B cell (primary cell): ENCODE measurements around the gene SUSD2.

Experiments
- EZH2 ChIP-seq: IDR thresholded peaks from 2 replicates; pipeline ENCODE4 v1.6.1; 2012; ENCODE audit warnings: borderline replicate concordance, low read depth, mild to moderate bottlenecking, moderate library complexity, low read length; ENCODE audit not compliant: insufficient read depth, poor library complexity, severe bottlenecking
- TF ChIP-seq, protein P1 (sequence below): fragments of 200-600 bp; IDR thresholded peaks from one replicate; pipeline ENCODE4 v1.8.0; 2022; ENCODE audit warnings: antibody characterized with exemption, mild to moderate bottlenecking

DNA sequence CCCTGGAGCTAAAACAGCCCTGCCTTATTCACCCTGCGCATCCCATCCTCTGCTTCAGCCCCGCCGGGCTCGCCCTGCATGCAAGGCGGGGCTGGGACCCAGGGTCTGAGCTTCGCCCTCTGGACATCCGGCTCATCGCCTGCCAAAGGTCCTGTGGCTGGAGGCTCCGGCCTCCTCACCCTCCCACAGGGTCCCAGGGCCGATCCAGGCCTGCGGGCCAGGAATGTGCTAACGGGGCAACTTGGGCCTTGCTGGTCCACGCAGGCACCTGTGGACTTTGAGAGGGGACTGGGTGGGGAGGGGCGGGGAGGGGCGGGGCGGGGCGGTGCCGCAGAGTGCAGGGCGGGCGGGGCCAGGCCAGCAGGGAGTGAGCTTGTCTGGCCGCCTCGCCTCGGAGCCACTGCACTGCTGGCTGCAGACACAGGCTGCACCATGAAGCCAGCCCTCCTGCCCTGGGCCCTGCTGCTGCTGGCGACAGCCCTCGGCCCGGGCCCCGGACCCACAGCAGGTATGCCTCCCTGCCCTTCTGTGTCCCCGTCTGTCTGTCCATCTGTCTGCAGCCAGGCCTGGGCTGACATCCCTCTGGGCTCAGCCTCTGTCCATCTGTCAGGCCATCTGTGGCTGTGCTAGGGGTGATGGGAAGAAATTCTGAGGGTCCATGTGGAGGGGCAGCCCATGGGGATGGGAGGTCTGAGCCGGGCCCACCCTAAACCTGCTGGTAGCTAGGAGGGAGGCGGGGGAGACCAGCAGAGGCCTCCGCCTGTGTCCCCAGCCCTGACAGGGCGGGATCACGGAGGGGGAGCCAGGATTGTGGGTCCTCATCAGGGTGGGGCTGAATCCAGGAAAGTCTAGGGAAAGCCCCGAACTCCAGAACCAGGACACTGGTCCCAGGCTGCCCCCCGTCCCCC, at the start of gene SUSD2:
- TF ChIP-seq, protein P1, sequence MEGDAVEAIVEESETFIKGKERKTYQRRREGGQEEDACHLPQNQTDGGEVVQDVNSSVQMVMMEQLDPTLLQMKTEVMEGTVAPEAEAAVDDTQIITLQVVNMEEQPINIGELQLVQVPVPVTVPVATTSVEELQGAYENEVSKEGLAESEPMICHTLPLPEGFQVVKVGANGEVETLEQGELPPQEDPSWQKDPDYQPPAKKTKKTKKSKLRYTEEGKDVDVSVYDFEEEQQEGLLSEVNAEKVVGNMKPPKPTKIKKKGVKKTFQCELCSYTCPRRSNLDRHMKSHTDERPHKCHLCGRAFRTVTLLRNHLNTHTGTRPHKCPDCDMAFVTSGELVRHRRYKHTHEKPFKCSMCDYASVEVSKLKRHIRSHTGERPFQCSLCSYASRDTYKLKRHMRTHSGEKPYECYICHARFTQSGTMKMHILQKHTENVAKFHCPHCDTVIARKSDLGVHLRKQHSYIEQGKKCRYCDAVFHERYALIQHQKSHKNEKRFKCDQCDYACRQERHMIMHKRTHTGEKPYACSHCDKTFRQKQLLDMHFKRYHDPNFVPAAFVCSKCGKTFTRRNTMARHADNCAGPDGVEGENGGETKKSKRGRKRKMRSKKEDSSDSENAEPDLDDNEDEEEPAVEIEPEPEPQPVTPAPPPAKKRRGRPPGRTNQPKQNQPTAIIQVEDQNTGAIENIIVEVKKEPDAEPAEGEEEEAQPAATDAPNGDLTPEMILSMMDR = no peak
- no peak for TF ChIP-seq EZH2
